Tibial artery (tissue), 4 donors: ENCODE data around the gene CD83.

Experiments
- DNase-seq, 2 donors: peaks; one replicate each; pipeline ENCODE4 v3.0.0-alpha.2; 2019
- H3K27ac ChIP-seq, 2 donors: fragments of 200-600 bp; sonication (generic) in 1 of 2; 1 replicate in 1 of 2; 2 replicates in 1 of 2; pipeline ENCODE4 v1.5.1; 2018 to 2019; ENCODE audit warnings: mild to moderate bottlenecking in 1 of 2
- H3K27me3 ChIP-seq, 2 donors: fragments of 200-600 bp; sonication (generic) in 1 of 2; one replicate each; pipeline versions ENCODE4 v1.5.1 to v1.6.0; 2016 to 2019
- H3K36me3 ChIP-seq, 3 donors: fragments of 200-600 bp; sonication (generic) in 2 of 3; one replicate each; pipeline ENCODE4 v1.5.1; 2016 to 2019; ENCODE audit warnings: mild to moderate bottlenecking in 2 of 3
- H3K4me1 ChIP-seq, 4 donors: fragments of 200-600 bp; sonication (generic) in 2 of 4; 1 replicate in 3 of 4; 2 replicates in 1 of 4; pipeline ENCODE4 v1.5.1; 2016 to 2019
- H3K4me3 ChIP-seq, 2 donors: fragments of 200-600 bp; sonication (generic) in 1 of 2; 1 replicate in 1 of 2; 2 replicates in 1 of 2; pipeline ENCODE4 v1.5.1; 2018 to 2019; ENCODE audit warnings: mild to moderate bottlenecking in 2 of 2
- H3K9me3 ChIP-seq, 3 donors: fragments of 200-600 bp; sonication (generic) in 1 of 3; one replicate each; pipeline ENCODE4 v1.5.1; 2016 to 2019
- CTCF ChIP-seq, 2 experiments: fragments of 200-600 bp in 1 of 2; fragments of 450-650 bp in 1 of 2; IDR thresholded peaks; one replicate each; pipeline ENCODE4 v1.5.1; 2017 to 2019; ENCODE audit warnings: antibody characterized with exemption in 2 of 2, mild to moderate bottlenecking in 1 of 2, moderate library complexity in 1 of 2
- intact Hi-C: fragments of 100-400 bp; cut with DNase I; formaldehyde crosslinking; loops from one replicate; pipeline ENCODE4 v1.15.0; 2023; ENCODE audit warnings: low total_unique reads

CD83 gene

DNA sequence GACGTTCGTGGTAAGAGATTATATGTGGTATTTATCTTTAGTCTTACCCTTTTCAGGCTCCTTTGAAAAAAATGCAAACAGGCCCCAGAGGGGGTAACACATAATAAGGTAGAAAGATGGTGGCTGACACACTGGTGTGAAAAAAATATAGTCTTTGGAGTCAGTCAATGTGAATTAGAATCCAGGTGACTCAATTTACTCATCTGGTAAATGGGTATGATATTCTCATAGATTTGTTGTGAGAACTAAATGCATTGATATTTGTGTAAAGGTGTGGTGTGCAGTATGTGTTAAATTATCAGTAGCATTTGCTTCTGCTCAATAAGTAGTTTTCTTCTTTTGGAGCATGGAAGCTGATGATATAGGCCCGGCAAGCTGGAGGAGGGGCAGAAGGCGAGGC lies 25.7 kb downstream of the CD83 start:
- Histone ChIP-seq H3K27me3 (peaks cover 0 to 8% of the 10 kb centered on the region in 2 donors), H3K9me3 (no peaks in the 10 kb centered on the region), H3K36me3 (no peaks in the 10 kb centered on the region), H3K4me1 (peaks cover 0 to 5% (median 0%) of the 10 kb centered on the region in 4 donors), H3K4me3 (no peak overlapping the region), H3K27ac (no peak overlapping the region)
- TF ChIP-seq CTCF (IDR thresholded peaks at IDR 0.05) = no peak
- DNase-seq = no peak
- intact Hi-C loops = loop anchor here (5.0 kb wide), 1 partner anchor 231 kb away; no protein-coding TSS in a partner anchor

- Histone ChIP-seq H3K4me1 (peaks cover 0 to 5% (median 0%) of the 10 kb centered on the region in 4 donors), H3K4me3 (no peak overlapping the region), H3K27ac (no peak overlapping the region), H3K9me3 (no peaks in the 10 kb centered on the region), H3K27me3 (peaks cover 0 to 14% of the 10 kb centered on the region in 2 donors), H3K36me3 (no peaks in the 10 kb centered on the region)
- TF ChIP-seq CTCF (IDR thresholded peaks at IDR 0.05) = peak; percentile 80 to 92
- intact Hi-C loops = loop anchor here (5.0 kb wide), 1 partner anchor 232 kb away; no protein-coding TSS in a partner anchor
- peak; percentile 31 to 70 for DNase-seq
These were observed 27.1 kb downstream of the CD83 start for GRCh38 chr6:14144678-14145113.

GRCh38 chr6:14146506-14147096 lies 29.0 kb downstream of the CD83 start:
- intact Hi-C loops = no loop called here

DNA sequence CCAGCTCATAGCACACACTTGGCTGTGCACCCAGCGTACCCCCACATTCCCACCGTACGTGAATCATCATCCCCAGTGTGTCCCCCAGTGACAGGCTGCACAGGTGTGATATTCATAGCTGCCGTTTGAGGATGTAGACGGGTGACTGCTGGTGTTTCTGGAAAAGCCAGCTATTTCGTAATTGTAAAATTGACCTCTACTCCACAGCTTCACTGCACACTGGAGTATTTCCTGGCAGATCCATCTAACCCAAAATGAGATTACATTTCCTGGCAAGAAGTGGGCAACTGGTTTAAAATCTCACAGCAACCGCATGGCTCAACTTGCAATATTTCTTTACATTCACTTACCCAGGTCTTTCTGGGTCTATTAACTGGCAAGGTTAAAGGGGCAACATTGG lies 30.3 kb downstream of the CD83 start:
- Histone ChIP-seq H3K36me3 (no peaks in the 10 kb centered on the region), H3K9me3 (no peaks in the 10 kb centered on the region), H3K4me1 (peaks cover 0 to 5% (median 0%) of the 10 kb centered on the region in 4 donors), H3K27me3 (peaks cover 0 to 14% of the 10 kb centered on the region in 2 donors), H3K27ac (no peak overlapping the region), H3K4me3 (no peak overlapping the region)
- no peak for DNase-seq
- intact Hi-C loops = no loop called here
- TF ChIP-seq CTCF (IDR thresholded peaks at IDR 0.05) = no peak

More at GRCh38 chr6:14146506-14147096, 29.0 kb downstream of the CD83 start:
- no peak for TF ChIP-seq CTCF (IDR thresholded peaks at IDR 0.05)
- no peak overlapping the region for H3K4me3 ChIP-seq
- peaks cover 0 to 14% of the 10 kb centered on the region in 2 donors for H3K27me3 ChIP-seq
- DNase-seq = no peak
- H3K27ac ChIP-seq = no peak overlapping the region
- H3K4me1 ChIP-seq = peaks cover 0 to 5% (median 0%) of the 10 kb centered on the region in 4 donors
- no peaks in the 10 kb centered on the region for H3K36me3 ChIP-seq
- H3K9me3 ChIP-seq = no peaks in the 10 kb centered on the region

GRCh38 chr6:14148471-14148870 lies 30.9 kb downstream of the CD83 start:
- no peak for TF ChIP-seq CTCF (IDR thresholded peaks at IDR 0.05)
- Histone ChIP-seq H3K27ac (no peak overlapping the region), H3K36me3 (no peaks in the 10 kb centered on the region), H3K4me1 (peaks cover 0 to 5% (median 0%) of the 10 kb centered on the region in 4 donors), H3K27me3 (peaks cover 0 to 14% of the 10 kb centered on the region in 2 donors), H3K9me3 (no peaks in the 10 kb centered on the region), H3K4me3 (no peak overlapping the region)
- DNase-seq = no peak
- intact Hi-C loops = no loop called here
